GM12878 (cell line): ENCODE measurements around the gene LTC4S. TPM values are rescaled to one million over a fixed set of nuclear protein-coding genes. Genes with fewer than 3 reads are reported as not detected.

Source experiments
- ATAC-seq: fragments of 200-7000 bp; cut with Tn5 transposase; 3 replicates; pipeline ENCODE4 v1.9.1; 2020; ENCODE audit warnings: mild to moderate bottlenecking, moderate library complexity
- BruUV-seq: library from RNA; stranded (reverse); fragments of 400-500 nt; replicated peaks from 2 replicates; lab custom pipeline; 2021; lab: Mats Ljungman, UMichigan
- CTCF ChIA-PET: fragments of 300-600 bp; sonication (Branson Sonifier 250); formaldehyde crosslinking; extraction: SDS; loops from one replicate; lab custom pipeline; 2021; ENCODE audit warnings: inconsistent platforms; lab: Yijun Ruan, JAX
- POLR2A ChIA-PET: fragments of 350-600 bp; formaldehyde crosslinking; extraction: SDS; loops from one replicate; lab custom pipeline; 2021; ENCODE audit warnings: inconsistent platforms; lab: Charles Lee
- RAD21 ChIA-PET: fragments of 300-600 bp; sonication (Branson Sonifier 250); formaldehyde crosslinking; loops from one replicate; lab custom pipeline; 2023; ENCODE audit warnings: antibody characterized with exemption; ENCODE audit not compliant: unreplicated experiment; lab: Charles Lee
- SMC1A ChIA-PET: fragments of 300-600 bp; sonication (Branson Sonifier 250); formaldehyde crosslinking; loops from one replicate; lab custom pipeline; 2023; ENCODE audit not compliant: unreplicated experiment, uncharacterized antibody; lab: Charles Lee
- DNase-seq: peaks from one replicate; pipeline ENCODE4 v3.0.0-alpha.2; 2011; ENCODE audit warnings: low read depth, low spot score
- FAIRE-seq: peaks from 3 replicates; lab custom pipeline; 2011; peaks lifted over from hg19 to GRCh38; lab: Jason Lieb, UNC
- H2AFZ ChIP-seq: 2 replicates; pipeline ENCODE4 v1.6.0; 2011; ENCODE audit warnings: low read depth, low read length, control low read depth; ENCODE audit not compliant: control insufficient read depth
- H3K27ac ChIP-seq: 2 replicates; pipeline ENCODE4 v1.5.1; 2011; ENCODE audit warnings: control low read depth; ENCODE audit not compliant: control insufficient read depth, insufficient read depth
- H3K27me3 ChIP-seq, 2 experiments: replicated peaks in 1 of 2; 2 replicates each; pipeline versions ENCODE4 v1.6.0 to v1.6.1; 2011; ENCODE audit warnings: low read length in 1 of 2; ENCODE audit not compliant: control insufficient read depth in 2 of 2, insufficient read depth in 2 of 2
- H3K36me3 ChIP-seq, 2 experiments: 2 replicates each; pipeline ENCODE4 v1.5.1; 2011; ENCODE audit warnings: low read length in 1 of 2; ENCODE audit not compliant: control insufficient read depth in 2 of 2, insufficient read depth in 2 of 2
- H3K4me1 ChIP-seq: 2 replicates; pipeline ENCODE4 v1.6.1; 2011; ENCODE audit warnings: mild to moderate bottlenecking, low read length, moderate library complexity, mixed read lengths; ENCODE audit not compliant: control insufficient read depth, insufficient read depth
- H3K4me2 ChIP-seq: 2 replicates; pipeline ENCODE4 v1.6.0; 2011; ENCODE audit warnings: control low read depth; ENCODE audit not compliant: control insufficient read depth, insufficient read depth
- H3K4me3 ChIP-seq: fragments of 200-600 bp; sonication (generic); 2 replicates; pipeline ENCODE4 v1.5.1; 2016
- H3K79me2 ChIP-seq: 2 replicates; pipeline ENCODE4 v1.6.0; 2011; ENCODE audit warnings: low read length; ENCODE audit not compliant: control insufficient read depth, insufficient read depth
- H3K9ac ChIP-seq: 2 replicates; pipeline ENCODE4 v1.8.0; 2011; ENCODE audit warnings: low read length, control low read depth, mixed read lengths; ENCODE audit not compliant: control insufficient read depth, insufficient read depth
- H3K9me3 ChIP-seq: replicated peaks from 3 replicates; pipeline ENCODE4 v1.5.1; 2011; ENCODE audit warnings: mild to moderate bottlenecking, low read length; ENCODE audit not compliant: control insufficient read depth, insufficient read depth
- H4K20me1 ChIP-seq: 2 replicates; pipeline ENCODE4 v1.6.0; 2011; ENCODE audit not compliant: control insufficient read depth, insufficient read depth
- ASH2L ChIP-seq: fragments of 300-600, 200-600 bp; sonication (generic); IDR thresholded peaks from 2 replicates; pipeline ENCODE4 v1.6.1; 2017; ENCODE audit warnings: low read depth, mild to moderate bottlenecking, borderline replicate concordance
- ATF2 ChIP-seq: IDR thresholded peaks from 2 replicates; pipeline ENCODE4 v1.6.1; 2012; ENCODE audit warnings: low read length, inconsistent platforms
- CHD2 ChIP-seq: IDR thresholded peaks from 2 replicates; pipeline ENCODE4 v1.6.1; 2011; ENCODE audit warnings: low read depth, low read length, improper control_type of control experiment, borderline replicate concordance
- FOXK2 ChIP-seq: fragments of 450-650 bp; IDR thresholded peaks from 2 replicates; pipeline ENCODE4 v1.6.1; 2017; ENCODE audit warnings: mild to moderate bottlenecking, moderate library complexity
- FOXM1 ChIP-seq: IDR thresholded peaks from 2 replicates; pipeline ENCODE4 v1.6.1; 2012; ENCODE audit warnings: low read depth, mild to moderate bottlenecking, inconsistent platforms, low read length, moderate library complexity
- IKZF2 ChIP-seq, 2 experiments: fragments of 450-650 bp; IDR thresholded peaks; 2 replicates each; pipeline ENCODE4 v1.6.1; 2017; ENCODE audit warnings: mild to moderate bottlenecking in 2 of 2, moderate library complexity in 2 of 2
- LARP7 ChIP-seq: fragments of 450-650 bp; IDR thresholded peaks from 2 replicates; pipeline ENCODE4 v1.6.1; 2017; ENCODE audit warnings: mild to moderate bottlenecking
- MEF2B ChIP-seq: fragments of 450-650 bp; IDR thresholded peaks from 2 replicates; pipeline ENCODE4 v1.6.1; 2018; ENCODE audit warnings: mild to moderate bottlenecking, moderate library complexity; ENCODE audit not compliant: partially characterized antibody, poor library complexity, severe bottlenecking
- NFYB ChIP-seq: IDR thresholded peaks from 2 replicates; pipeline ENCODE4 v1.6.1; 2011; ENCODE audit warnings: low read depth, mild to moderate bottlenecking, low read length, improper control_type of control experiment, moderate library complexity; ENCODE audit not compliant: insufficient read depth
- SMARCA5 ChIP-seq: fragments of 450-650 bp; IDR thresholded peaks from 2 replicates; pipeline ENCODE4 v1.6.1; 2017; ENCODE audit warnings: mild to moderate bottlenecking
- STAT3 ChIP-seq: IDR thresholded peaks from 2 replicates; pipeline ENCODE4 v1.6.1; 2011; ENCODE audit warnings: low read depth, low read length, improper control_type of control experiment
- TARDBP ChIP-seq: IDR thresholded peaks from 2 replicates; pipeline ENCODE4 v1.6.1; 2016; ENCODE audit warnings: borderline replicate concordance
- WGBS: methylation state at CpG from one replicate; pipeline ENCODE4 v1.1.6; 2016; ENCODE audit warnings: low lambda C conversion rate; ENCODE audit not compliant: insufficient replicate concordance, insufficient coverage; ENCODE audit errors: missing lambda C conversion rate; 5-methylcytosine and 5-hydroxymethylcytosine counted together
- in situ Hi-C: fragments of 300-500 bp; cut with MboI; formaldehyde crosslinking; loops from 9 replicates; pipeline ENCODE4 v1.14.3; 2018; ENCODE audit warnings: mixed read lengths
- intact Hi-C: fragments of 100-400 bp; cut with micrococcal nuclease; formaldehyde crosslinking; loops from one replicate; pipeline ENCODE4 v1.14.2; 2022; ENCODE audit not compliant: unreplicated experiment
- polyA plus RNA-seq, 11 experiments: library from polyadenylated mRNA; depleted of rRNA in 4 of 11; unstranded in 6 of 11; stranded (reverse) in 5 of 11; fragments of >200 nt; fragmentation: Nextera tagmentation in 4 of 11; fragmentation: Illumina TruSeq in 1 of 11; extraction: Ambion mirVana in 4 of 11; extraction: Trizol in 1 of 11; gene quantifications; 1 replicate in 1 of 11; 2 replicates in 10 of 11; pipeline versions ENCODE4 v1.2.1 to v1.2.3, GENCODE V29; 2011 to 2016; ENCODE audit warnings: inconsistent platforms in 2 of 11, missing spikeins in 2 of 11, low read depth in 1 of 11
- total RNA-seq, 4 experiments: library from RNA; depleted of rRNA in 3 of 4; stranded (reverse); fragments of >200 nt in 3 of 4; fragmentation: Illumina TruSeq in 1 of 4; extraction: Trizol in 1 of 4; gene quantifications; 2 replicates each; pipeline versions ENCODE4 v1.2.1 to v1.2.3, GENCODE V29; 2013 to 2021
- TF ChIP-seq, protein P1 (sequence below): IDR thresholded peaks from 2 replicates; pipeline ENCODE4 v1.6.1; 2011; ENCODE audit warnings: mild to moderate bottlenecking, low read depth, low read length, moderate library complexity; ENCODE audit not compliant: insufficient replicate concordance
- TF ChIP-seq, protein P2 (sequence below): fragments of 450-650 bp; IDR thresholded peaks from 2 replicates; pipeline ENCODE4 v1.6.1; 2016; ENCODE audit warnings: mild to moderate bottlenecking, moderate library complexity, borderline replicate concordance

LTC4S gene
- total and polyA plus RNA-seq, 10 of the 15 experiments (the other 5 are each of a cell fraction or from before 2014, with no cell fraction given) = 0.78 to 3.6 (median 1.8) TPM; not detected in 5

GRCh38 chr5:179777909-179778308 is 15.9 kb upstream of the LTC4S start:
- H3K27ac ChIP-seq = no peak overlapping the region
- ChIA-PET RAD21 (no interaction called here), SMC1A (interaction anchor here (0.9 to 1.3 kb wide), 3 partner anchors 11 to 20 kb away, joined by 3 to 4 read pairs (median 4); no protein-coding TSS in a partner anchor), POLR2A (interaction anchor here (0.6 kb wide), 1 partner anchor 140 kb away, joined by 4 read pairs; no protein-coding TSS in a partner anchor), CTCF (interaction anchor here (1.7 kb wide), 1 partner anchor 15 kb away, joined by 18 read pairs; no protein-coding TSS in a partner anchor)
- over 99% methylated on average over 9 of the region's 9 CpGs for WGBS
- TF ChIP-seq, protein P1, sequence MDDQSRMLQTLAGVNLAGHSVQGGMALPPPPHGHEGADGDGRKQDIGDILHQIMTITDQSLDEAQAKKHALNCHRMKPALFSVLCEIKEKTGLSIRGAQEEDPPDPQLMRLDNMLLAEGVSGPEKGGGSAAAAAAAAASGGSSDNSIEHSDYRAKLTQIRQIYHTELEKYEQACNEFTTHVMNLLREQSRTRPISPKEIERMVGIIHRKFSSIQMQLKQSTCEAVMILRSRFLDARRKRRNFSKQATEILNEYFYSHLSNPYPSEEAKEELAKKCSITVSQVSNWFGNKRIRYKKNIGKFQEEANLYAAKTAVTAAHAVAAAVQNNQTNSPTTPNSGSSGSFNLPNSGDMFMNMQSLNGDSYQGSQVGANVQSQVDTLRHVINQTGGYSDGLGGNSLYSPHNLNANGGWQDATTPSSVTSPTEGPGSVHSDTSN = no peak
- no peak for TF ChIP-seq MEF2B
- TF ChIP-seq LARP7 = no peak
- TF ChIP-seq, protein P2, sequence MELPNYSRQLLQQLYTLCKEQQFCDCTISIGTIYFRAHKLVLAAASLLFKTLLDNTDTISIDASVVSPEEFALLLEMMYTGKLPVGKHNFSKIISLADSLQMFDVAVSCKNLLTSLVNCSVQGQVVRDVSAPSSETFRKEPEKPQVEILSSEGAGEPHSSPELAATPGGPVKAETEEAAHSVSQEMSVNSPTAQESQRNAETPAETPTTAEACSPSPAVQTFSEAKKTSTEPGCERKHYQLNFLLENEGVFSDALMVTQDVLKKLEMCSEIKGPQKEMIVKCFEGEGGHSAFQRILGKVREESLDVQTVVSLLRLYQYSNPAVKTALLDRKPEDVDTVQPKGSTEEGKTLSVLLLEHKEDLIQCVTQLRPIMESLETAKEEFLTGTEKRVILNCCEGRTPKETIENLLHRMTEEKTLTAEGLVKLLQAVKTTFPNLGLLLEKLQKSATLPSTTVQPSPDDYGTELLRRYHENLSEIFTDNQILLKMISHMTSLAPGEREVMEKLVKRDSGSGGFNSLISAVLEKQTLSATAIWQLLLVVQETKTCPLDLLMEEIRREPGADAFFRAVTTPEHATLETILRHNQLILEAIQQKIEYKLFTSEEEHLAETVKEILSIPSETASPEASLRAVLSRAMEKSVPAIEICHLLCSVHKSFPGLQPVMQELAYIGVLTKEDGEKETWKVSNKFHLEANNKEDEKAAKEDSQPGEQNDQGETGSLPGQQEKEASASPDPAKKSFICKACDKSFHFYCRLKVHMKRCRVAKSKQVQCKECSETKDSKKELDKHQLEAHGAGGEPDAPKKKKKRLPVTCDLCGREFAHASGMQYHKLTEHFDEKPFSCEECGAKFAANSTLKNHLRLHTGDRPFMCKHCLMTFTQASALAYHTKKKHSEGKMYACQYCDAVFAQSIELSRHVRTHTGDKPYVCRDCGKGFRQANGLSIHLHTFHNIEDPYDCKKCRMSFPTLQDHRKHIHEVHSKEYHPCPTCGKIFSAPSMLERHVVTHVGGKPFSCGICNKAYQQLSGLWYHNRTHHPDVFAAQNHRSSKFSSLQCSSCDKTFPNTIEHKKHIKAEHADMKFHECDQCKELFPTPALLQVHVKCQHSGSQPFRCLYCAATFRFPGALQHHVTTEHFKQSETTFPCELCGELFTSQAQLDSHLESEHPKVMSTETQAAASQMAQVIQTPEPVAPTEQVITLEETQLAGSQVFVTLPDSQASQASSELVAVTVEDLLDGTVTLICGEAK = no peak
- TF ChIP-seq STAT3 = no peak
- TF ChIP-seq ASH2L = no peak
- no peak for TF ChIP-seq SMARCA5
- no peak for TF ChIP-seq TARDBP
- TF ChIP-seq ATF2 = no peak
- TF ChIP-seq NFYB = no peak
- no peak for TF ChIP-seq FOXK2
- TF ChIP-seq IKZF2 (IDR thresholded peaks at IDR 0.05) = no peak
- TF ChIP-seq FOXM1 = no peak
- no peak for TF ChIP-seq CHD2
- no peak overlapping the region for H2AFZ ChIP-seq
- DNase-seq = no peak
- no peaks in the 10 kb centered on the region for H3K9me3 ChIP-seq
- in situ Hi-C loops = loop anchor here (25.0 kb wide), 1 partner anchor 309 kb away; no protein-coding TSS in a partner anchor
- no peak for ATAC-seq
- no peak overlapping the region for H3K4me2 ChIP-seq
- no peak for FAIRE-seq
- no peak overlapping the region for H3K4me3 ChIP-seq
- no peaks in the 10 kb centered on the region for H4K20me1 ChIP-seq
- H3K79me2 ChIP-seq = no peaks in the 10 kb centered on the region
- no peak overlapping the region for H3K9ac ChIP-seq
- H3K27me3 ChIP-seq = no peaks in the 10 kb centered on the region
- H3K36me3 ChIP-seq = peaks cover 17 to 21% of the 10 kb centered on the region in 2 experiments; a peak in 3 of 4 replicates
- intact Hi-C loops = no loop called here
- no TSS peak for BruUV-seq
- no peaks in the 10 kb centered on the region for H3K4me1 ChIP-seq
